Globus pallidus (tissue), 1 donor: Measurements from ENCODE around the gene PPP3R1.
A peak's percentile ranks its signal among the peaks of the same experiment; 100 is the strongest.

Source experiments
- DNase-seq: peaks from one replicate; pipeline ENCODE4 v3.0.0-alpha.2; 2015; ENCODE audit warnings: low spot score

Gene PPP3R1, protein sequence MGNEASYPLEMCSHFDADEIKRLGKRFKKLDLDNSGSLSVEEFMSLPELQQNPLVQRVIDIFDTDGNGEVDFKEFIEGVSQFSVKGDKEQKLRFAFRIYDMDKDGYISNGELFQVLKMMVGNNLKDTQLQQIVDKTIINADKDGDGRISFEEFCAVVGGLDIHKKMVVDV

DNA sequence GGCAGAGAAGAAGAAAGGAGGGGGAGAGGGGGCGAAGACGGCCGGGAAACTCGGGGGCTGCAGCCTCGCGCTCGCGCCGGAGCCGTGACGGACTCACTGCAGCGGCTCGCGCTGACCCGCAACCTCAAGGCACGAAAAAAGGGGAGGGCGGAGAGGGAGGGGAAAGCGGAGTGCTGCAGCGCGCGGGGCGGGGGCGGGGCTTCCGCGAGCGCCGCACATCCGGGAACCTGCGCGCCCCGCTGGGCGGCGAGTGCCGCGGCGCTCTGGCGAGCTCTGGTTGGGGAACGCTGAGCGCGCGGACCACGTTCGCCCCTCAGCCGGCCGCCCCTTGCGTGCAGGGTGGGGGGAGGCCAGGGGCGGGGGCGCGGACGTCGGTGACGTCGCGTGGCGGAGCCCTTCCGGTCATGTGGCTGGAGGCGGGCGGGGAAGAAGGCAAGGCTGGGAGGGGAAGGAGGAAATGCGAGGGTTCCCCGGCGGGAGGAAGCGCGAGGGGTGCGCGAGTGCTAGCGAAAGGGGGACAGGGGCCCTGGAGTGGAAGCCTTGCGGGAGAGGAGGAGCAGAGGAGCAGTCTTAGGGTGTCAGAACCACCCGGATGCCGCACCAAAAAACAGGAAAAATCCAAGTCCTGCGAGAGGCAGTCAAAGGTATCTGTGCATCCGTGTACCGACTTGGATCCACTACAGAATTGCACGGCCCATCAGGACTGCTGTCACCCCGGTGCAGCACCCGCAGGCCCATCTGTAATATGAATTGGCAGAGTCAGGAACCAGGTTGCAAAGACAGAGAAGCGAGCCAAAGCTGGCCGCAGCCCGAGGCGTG is at the start of gene PPP3R1:
TSS of gene PPP3R1 (minus strand) at position 133 of the 819 bp plus-strand sequence. CDS start 405 bp downstream, outside the sequence.
- DNase-seq = peak; percentile 97

DNA sequence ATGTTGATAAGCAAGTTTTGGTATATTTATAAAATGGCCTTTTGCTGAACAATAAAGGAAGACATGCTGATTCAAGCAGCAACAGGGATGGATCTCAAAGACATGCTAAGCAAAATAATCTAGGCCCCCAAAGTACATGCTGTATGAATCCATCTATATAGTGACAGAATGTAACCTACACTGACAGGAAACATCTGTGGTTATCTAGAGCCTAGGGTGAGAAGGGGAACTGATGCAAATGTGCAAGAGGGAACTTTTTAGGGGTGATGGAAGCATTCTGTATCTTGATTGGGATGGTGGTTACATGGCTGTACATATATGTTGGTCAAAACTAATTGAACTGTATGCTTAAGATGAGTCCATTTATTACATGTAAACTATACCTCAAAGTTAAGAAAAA is 43.2 kb upstream of the PPP3R1 start:
- no peak for DNase-seq

DNA sequence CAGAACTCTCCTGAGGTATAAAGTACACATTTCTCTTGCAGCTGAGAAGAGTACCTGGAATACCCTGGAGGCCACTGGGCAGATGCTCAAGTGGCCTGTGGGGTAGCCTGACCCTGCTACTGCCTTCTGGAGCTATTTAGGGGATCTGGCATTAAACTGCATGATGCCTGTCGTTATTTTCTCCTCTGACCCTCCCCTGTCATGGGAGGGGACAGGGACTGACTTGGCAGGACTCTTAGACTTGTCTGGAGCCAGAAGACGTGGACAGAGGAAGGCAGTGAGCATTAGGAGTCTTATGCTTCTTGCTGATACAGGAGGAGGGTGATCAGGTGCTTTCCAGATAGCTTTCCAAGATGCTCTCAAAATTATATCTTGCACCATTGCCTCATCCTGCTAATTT is 42.6 kb upstream of the PPP3R1 start:
- no peak for DNase-seq

DNA sequence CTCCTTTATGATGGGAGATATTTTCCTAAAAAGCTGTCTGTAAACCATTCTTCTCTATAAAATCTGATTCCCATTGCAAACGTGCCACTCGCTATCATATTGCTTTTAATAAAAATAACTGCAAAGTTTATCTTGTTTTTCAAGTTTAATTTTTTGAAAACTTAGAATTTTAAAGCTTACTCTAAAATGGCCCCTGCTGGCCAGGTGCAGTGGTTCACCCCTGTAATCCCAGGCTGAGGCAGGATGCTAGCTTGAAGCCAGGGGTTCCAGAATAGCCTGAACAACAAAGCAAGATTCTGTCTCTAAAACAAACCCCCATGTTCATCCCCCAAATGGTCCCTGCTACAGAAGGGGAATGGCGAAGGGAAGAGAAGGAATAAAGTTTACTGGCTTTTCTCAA is 41.9 kb upstream of the PPP3R1 start:
- no peak for DNase-seq

DNA sequence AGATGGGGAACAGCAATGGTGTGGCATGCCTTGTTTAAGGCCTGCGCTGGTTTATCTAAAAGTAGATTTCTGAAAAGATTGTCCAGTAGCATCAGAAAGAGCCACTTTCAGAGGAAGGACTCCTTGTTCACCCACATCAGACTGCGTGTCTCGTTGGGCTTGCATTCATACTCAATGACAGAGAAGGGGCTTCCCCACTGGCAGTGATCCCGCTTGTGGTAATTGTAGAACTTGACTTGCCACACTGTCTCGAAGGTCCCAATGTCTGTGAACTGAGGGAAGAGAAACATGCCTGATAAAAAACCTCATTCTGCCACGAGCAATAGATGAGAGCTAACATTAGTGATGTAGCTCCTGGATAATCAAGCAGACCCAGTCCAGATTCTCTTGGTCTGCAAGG is 41.4 kb upstream of the PPP3R1 start:
- DNase-seq = no peak

DNA sequence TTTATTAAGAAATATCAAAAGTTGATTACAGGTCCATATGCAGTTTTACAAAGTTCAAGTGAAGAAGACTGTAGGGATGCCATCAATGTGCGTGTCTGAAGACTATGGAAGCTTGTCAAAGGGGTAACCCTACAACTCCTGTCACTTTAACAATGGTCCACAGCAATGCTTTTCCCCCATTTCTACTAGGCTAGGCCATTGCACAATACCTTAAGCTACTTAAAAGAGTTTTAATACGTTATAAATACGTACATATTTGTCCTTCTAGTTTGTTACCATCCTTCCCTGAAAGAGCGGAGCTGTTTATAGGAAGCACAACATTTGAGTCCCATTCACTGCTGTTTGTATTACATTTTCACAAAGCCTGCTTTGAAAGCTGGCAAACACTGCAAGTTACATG is 40.7 kb upstream of the PPP3R1 start:
- DNase-seq = no peak

DNA sequence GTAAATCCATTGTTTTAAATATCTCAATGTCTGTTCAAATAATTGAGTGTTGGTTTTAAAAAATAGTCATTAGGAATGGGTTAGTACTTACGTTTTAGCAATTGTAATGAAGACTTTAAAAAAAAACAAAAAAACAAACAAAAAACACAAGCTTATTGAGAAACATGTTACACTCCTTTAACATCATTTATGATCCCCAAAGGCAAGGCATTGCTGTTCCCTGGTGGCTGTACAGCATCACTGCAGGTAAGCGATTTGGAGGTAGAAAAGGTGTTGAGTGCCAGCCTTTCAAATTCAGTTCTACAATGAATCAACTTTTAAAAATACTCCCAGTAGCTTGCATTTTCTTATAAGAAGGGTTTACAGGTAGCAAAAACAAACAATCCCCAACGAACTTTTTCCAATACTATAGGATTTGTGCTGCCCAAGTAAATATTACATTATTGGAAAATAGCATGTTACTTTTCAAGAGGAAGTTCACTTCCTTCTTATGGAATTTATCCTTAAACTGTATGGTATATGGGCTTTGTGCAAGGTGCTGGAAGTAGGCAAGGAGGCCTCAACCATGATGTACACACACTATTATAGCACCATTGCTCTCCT is 39.9 kb upstream of the PPP3R1 start:
- no peak for DNase-seq

DNA sequence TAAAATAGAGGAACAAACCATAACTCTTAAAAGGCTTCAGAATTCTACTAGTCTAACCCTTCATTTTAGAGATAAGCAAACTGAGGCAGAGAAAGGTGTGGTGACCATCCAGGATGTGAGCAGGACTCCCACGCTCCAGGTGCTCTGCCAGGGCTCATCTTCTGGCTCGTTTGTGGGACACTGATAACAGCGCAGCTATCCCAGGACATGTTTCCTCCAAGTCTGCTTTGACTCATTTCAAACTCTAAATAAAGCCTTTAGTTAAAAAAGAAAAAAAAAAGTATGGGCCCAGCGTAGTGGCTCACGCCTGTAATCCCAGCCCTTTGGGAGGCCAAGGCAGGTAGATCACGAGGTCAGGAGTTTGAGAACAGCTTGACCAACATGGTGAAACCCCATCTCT is 39.0 kb upstream of the PPP3R1 start:
- no peak for DNase-seq

DNA sequence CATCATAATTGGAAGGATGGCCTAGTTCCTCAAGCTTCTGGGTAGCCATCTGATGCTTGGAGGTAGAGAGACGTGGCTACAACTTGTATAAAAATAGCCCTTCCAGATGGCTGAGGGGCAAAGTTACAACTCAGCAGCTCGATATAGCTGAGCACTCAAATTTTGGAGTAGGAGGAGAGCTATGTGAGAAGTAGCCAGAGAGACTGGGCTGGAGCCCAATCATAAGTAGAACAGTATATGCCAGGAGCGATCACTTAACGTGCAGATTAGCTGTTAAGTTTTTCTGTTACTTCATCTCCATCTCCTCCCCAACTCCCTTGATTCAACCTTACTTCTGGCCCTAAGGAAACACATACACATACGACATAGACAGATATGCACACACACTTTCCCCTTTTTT is 38.6 kb upstream of the PPP3R1 start:
- DNase-seq = no peak

DNA sequence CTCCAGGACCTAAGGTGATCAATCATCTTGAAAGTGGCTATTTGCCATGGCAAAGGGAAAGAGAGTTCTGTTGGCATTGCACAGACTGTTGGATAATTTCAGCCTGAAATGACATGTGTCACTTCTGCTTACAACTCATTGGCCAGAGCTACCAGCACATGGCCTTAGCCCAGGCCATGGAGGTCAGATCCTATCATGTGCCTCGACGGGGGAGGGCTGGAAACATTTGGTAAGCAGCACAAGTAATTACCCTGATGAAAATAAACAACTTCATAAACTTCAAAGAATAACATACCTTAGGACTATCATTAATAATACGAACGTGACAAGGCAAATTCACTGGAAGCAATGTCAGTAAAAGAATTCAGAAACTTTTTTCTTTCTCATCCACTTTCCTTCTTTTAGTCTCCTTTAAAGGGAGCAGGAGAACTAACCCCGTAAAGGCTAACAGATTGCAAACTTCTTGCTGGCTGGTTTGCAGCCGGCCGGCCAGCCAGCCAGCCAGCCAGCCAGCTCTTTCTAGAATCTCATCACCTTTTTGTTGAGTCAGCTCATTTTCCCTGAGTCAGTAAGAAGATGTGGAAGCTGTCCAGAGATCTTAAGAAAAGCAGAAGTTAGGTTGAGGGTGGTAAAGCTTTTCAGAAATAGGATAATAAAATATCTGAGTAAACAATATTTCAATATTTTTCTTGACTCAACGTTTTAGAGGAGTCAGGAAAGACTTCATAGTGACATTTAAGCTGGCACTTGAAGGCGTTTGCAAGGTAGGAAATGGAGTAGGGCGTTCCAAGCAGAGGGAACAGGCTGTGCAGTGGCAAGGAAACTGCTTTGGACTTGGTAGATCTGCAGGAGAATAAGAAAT is 35.5 kb upstream of the PPP3R1 start:
- DNase-seq = peak; percentile 60

DNA sequence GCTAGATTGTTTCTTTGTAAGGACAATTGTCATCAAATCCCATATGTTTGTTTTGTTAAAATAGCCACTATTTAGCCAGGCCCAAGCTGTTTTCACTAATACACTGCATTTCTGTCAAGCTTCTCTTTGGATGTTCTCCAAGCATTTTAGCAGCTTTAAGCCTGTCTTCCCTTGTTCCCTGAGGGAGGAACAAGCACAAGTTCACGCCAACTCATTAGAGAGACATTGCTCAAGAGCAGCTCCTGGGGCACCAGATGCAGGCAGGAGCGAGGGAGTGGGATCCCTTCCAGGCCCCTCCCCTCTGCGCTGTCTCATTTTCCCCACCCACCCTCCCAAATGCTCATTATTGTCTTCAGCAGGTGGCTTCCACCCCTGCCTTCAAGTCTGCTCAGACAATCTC is 32.6 kb upstream of the PPP3R1 start:
- peak; percentile 26 for DNase-seq

DNA sequence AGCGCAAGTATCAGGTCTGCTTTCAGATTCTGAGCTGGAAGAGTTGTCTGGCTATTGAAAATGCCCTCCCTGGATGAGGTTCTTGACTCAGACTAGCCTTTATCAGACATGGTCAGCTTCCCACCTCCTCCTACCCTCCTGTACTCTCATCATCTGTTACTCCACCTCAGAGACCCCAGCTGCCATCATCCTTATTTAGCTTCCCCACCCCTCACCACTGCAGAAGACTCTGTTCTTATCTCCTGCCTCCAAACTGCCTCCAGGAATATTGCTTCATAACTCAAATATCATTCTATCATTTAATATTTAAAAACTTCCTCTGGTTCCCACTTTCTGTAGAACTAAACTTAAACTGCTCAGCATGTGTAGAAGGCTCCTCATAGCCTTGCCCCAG is 31.1 kb upstream of the PPP3R1 start:
- no peak for DNase-seq

DNA sequence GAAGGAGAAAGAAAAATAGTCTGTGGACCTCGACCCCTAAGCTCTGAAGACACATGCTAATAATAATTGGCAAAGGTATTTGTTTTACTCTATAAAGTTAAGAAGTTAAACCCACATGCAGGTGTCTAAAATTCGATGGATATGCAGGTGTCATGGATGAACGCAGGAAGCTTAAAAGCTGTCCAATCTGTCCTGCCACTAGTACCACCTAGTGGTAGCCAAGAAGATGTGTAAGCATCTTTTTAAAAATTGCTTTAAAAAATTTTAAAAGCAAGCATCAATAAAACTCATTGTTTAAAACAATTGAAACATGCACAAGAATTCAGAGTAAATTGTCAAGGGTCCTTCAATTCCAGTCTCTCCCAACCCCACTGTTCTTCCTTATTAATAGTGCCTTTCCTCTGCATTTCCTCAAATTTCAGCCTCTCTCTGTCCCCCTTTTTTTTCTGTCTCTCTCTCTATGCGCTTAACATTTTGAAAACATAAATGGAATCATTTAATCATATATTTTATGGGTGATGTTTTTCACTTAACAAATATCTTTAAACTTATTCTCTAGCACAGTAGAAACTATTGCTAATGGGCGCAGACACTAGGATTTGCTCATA is 30.6 kb upstream of the PPP3R1 start:
- DNase-seq = peak; percentile 40

DNA sequence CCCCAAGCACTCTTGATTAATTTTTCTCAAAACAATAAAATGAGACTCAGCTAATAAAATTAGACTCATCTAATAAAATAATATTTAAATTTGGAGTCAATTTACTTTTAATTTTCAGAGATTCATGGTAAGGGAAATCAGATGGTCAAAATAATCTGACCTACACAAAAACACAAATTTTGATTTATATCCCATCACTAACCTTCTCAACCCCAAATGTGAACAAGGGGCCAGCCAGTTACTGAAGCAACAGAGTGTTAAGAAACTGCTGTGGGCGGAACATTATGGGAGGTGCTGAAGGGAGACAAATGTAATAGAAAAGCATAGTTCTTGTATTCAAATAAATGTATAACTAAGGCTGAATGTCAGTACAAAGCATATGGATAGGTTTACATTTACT is 28.5 kb upstream of the PPP3R1 start:
- no peak for DNase-seq

DNA sequence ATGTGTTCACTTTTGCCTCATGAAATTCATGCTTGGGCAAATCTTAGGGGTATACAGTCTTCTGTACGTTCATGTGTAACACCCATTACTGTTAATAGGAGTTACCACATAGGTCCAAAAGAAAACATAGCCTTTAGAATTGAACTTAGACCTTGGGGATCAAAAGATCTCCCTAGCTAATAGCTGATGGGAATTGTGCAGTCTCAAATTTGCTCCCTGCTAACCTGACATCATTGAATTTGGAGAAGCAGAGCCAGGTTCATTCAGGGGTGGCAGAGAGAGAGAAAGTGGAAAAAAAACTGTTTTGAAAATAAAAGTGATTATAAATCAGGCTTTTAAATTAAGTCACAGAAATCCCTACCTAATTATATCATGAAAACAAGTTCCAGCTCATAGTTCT is 28.0 kb upstream of the PPP3R1 start:
- DNase-seq = no peak

DNA sequence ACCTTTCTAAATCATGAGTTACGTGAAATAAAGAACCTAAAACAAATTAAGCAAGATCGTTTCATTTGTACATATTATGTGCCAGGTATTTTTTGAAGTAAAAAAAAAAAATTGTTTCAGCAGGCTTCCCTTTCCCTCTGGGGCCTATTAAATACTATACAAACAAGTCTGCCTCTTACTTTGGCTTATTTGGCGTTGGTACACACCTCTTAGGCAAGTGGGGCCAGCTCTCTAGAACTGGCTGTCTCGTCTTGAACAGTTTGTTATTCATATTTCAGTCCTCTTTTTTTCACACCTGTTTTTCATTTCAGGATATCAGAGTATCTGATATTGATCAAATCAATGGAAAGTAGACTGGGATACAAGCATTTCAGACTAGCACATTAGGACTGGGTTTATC is 27.4 kb upstream of the PPP3R1 start:
- DNase-seq = no peak

DNA sequence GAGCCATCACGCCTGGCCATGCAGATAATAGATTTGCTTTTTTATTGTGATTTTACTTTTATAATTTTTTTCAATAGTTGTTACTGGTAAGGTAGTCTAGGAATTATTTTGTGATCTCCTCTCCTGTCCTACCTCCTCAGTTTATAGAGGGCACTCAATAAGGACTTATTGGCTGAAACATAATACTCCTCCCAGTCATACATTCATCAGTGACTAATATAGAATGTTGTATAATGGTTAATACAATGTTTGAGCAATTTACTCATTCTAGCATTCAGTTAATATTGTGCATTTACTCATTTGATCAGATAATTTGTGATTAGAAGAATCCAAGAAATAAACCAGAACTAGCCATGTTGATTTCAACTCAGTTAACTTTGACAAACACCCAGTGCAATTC is 25.8 kb upstream of the PPP3R1 start:
- DNase-seq = no peak

DNA sequence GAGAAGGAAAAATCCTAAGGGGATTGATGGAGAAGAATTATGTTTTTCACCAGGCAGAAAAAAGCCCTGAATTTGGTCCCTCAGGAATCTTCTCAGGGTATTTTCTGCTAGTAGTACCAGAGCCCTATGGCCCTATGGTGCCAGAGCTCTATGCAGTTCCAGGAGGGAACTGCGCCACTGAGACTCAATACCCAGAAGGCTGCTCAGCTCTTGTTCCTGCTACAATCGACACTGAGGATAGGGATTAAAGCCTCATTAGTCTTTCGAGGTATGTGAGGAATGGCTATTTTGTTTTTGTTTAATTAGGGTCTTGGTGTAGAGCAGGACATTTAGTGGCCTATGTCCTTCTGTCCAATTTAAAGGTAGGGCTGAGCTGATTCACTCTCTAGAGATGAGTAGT is 21.7 kb upstream of the PPP3R1 start:
- no peak for DNase-seq

DNA sequence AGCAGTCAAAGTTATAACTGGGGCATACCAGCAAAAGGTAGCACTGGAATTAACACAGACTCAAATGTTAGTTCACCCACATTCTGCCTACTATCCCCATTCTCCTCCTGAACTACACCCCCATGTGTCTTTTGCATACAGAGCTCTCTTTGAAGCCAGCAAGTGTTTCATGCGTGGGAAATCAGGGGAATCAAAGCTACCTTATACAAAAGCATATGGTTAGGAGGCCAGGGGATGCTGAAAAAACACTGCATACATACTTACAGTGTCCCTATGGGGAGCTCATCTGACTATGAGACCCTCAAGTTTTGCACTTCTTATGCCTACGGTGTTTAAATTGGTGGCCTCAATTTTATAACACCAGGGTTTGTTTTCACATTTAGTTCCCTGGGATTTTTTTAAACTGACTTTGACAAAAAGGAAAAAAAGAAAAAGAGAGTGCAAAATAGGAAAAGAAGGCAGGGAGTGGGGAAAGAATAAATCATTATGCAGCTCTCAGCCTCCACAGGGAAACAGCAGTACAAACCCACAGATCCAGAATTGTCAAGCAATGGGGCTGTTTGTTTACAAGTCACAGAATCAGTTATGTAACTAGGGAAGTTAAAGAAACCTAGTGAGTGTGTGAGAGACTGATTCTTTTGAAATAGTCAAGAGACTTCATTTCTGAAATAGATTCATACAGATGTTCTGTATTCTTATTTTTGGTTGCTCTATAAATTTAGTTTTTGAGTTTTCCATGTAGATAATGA is 20.1 kb upstream of the PPP3R1 start:
- peak; percentile 69 for DNase-seq

DNA sequence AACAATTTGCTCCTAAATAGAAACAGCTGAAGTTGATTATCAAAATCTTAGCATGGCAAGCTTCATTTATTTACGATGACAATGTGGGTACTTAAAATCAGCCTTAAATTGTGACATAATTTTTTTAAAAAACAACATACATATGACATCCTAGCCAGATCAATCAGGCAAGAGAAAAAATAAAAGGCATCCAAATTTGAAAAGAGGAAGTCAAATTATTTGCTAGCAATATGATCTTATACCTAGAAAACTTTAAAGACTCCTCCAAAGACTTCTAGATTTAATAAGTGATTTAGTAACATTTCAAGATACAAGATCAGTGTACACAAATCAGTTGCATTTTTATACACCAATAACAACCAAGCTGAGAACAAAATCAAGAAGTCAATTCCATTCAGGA is 14.3 kb upstream of the PPP3R1 start:
- DNase-seq = no peak

DNA sequence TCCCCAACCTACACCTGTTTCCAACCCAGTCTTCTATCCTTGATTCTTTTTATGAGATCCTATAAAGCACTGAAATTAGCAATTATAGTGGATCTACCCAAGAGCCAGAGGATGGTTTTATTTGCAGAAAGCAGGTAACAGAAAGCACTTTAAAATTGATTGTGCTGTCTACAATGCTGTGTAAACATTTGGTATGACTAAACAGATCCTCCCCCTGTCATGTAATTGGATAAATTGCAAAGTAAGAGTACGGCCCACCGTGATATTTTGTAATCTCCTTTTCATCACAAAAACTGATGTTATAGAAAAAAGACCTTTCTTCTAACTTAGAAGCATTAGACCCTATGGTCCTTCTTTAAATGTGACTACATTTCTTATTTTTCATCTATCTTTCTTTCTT is 11.3 kb upstream of the PPP3R1 start:
- no peak for DNase-seq
